Measurements from ENCODE around the gene PVRIG. TPM values are rescaled to one million over a fixed set of nuclear protein-coding genes. Genes with fewer than 3 reads are reported as not detected.

The PVRIG gene
- not detected in 2 replicates for total RNA-seq

DNA sequence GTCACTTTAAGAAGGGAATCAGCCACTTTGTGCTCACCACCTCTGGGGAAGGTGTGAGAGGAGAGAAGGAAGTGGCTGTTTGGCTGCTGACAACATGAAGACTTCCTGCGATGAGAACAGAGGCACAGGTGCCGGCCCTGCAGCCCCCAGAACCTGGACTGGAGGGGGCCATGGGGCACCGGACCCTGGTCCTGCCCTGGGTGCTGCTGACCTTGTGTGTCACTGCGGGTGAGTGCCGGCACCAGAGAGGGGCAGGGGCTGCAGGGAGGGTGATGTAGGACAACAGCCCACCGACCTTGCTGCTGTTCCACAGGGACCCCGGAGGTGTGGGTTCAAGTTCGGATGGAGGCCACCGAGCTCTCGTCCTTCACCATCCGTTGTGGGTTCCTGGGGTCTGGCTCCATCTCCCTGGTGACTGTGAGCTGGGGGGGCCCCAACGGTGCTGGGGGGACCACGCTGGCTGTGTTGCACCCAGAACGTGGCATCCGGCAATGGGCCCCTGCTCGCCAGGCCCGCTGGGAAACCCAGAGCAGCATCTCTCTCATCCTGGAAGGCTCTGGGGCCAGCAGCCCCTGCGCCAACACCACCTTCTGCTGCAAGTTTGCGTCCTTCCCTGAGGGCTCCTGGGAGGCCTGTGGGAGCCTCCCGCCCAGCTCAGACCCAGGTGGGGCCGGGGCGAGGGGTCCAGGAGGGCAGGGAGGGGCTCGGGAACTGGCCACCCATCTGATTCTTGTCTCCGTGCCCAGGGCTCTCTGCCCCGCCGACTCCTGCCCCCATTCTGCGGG is at the start of gene PVRIG:
Gene PVRIG (plus strand): TSS at position 149 of the 785 bp plus-strand sequence. CDS start 22 bp downstream, at position 171.

DNA sequence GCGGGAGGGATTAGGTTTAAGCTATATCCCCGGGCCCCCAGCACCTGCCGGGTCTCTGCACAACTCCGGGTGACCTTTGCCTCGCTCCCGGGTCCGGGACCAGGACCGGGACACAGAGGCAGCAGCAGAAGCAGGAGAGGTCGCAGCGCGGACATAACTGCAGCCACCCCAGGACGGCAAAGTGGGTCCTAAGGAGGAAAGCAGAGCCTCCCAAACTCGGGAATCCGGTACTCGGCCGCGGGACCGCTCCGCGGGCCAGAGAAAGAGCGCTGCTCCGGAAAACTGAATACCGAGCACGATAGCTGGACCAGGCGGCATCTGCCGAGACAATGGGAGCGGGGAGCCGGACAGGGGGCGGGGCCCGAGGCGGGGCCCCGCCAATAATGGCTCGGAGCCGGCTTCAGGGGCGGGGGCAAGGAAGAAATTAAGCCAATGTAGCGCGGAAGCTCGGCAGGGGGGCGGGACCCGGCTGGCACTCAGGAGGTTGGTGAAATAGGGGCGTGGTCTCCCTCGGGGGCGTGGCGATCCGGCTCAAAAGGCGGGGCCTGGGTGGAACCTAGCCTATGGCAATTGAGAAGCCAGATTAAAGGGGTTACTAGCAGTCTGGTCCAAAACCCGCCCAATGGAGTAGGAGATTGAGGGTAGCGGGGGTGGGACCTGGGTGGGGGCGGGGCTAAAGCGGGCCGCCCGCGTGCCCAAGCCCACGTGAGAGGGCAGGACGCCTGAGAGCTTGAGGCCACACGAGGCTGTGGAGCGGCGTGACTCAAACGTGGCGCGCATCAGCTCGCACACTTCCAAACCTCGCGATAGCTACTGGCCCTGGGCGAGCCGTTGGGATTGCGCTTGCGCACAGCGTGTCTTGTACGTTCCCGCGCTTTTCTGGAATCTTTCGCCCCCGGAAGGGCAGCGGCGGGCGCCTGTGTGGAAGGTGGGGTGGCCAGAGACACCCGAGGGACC is 42.4 kb upstream of the PVRIG start, which contains the start of the genes GPC2 and STAG3:
Gene GPC2 (minus strand): TSS at position 337 of the 957 bp plus-strand sequence. CDS start 182 bp downstream, at position 155.
Gene STAG3 (plus strand): TSS at position 874 of the 957 bp plus-strand sequence. CDS start 2,639 bp downstream, outside the sequence.

Other genes with a start within 250 kb of the PVRIG start
- gene AZGP1, start 243.9 kb upstream of the PVRIG start, total RNA-seq, result not detected in 2 replicates
- 40.4 and 41.8 TPM in 2 replicates for gene ZKSCAN1, start 204.4 kb upstream of the PVRIG start, total RNA-seq
- 6.6 and 6.8 TPM in 2 replicates for gene ZSCAN21, start 170.2 kb upstream of the PVRIG start, total RNA-seq
- 32.5 and 35.1 TPM in 2 replicates for gene ZNF3, start 138.2 kb upstream of the PVRIG start, total RNA-seq
- 103 and 116 TPM in 2 replicates for gene COPS6, start 131.0 kb upstream of the PVRIG start, total RNA-seq
- gene MCM7, start 118.6 kb upstream of the PVRIG start, total RNA-seq, result 121 and 175 TPM in 2 replicates
- gene AP4M1, start 118.3 kb upstream of the PVRIG start, total RNA-seq, result 14.5 and 18.9 TPM in 2 replicates
- gene TAF6, start 100.6 kb upstream of the PVRIG start, total RNA-seq, result 38.8 and 58.2 TPM in 2 replicates
- gene CNPY4, start 100.3 kb upstream of the PVRIG start, total RNA-seq, result 18.9 and 21.9 TPM in 2 replicates
- 1.3 and 1.9 TPM in 2 replicates for gene MBLAC1, start 93.0 kb upstream of the PVRIG start, total RNA-seq
- 72.7 and 77.8 TPM in 2 replicates for gene LAMTOR4, start 71.0 kb upstream of the PVRIG start, total RNA-seq
- 9.9 and 11.7 TPM in 2 replicates for gene TRAPPC14, start 61.2 kb upstream of the PVRIG start, total RNA-seq
- 1.5 and 1.9 TPM in 2 replicates for gene GAL3ST4, start 51.3 kb upstream of the PVRIG start, total RNA-seq
- gene GPC2, start 42.6 kb upstream of the PVRIG start, total RNA-seq, result 3.9 and 4.1 TPM in 2 replicates
- 0.79 and 3.3 TPM in 2 replicates for gene STAG3, start 42.0 kb upstream of the PVRIG start, total RNA-seq
- not detected in 2 replicates for gene SPDYE3, start 87.8 kb downstream of the PVRIG start, total RNA-seq
- 12.4 and 14.9 TPM in 2 replicates for gene PILRB, start 138.2 kb downstream of the PVRIG start, total RNA-seq
- gene PILRA, start 153.5 kb downstream of the PVRIG start, total RNA-seq, result 0.22 and 0.40 TPM in 2 replicates
- 0.53 and 0.79 TPM in 2 replicates for gene ZCWPW1, start 208.8 kb downstream of the PVRIG start, total RNA-seq
- 33.0 and 44.9 TPM in 2 replicates for gene MEPCE, start 209.9 kb downstream of the PVRIG start, total RNA-seq
- 13.9 and 14.5 TPM in 2 replicates for gene PPP1R35, start 216.5 kb downstream of the PVRIG start, total RNA-seq
- gene SPACDR, start 244.3 kb downstream of the PVRIG start, total RNA-seq, result 1.7 and 1.9 TPM in 2 replicates

Data from thoracic aorta endothelial cell (primary cell).